ENCODE data around the gene GRIK4. TPM values are rescaled to one million over a fixed set of nuclear protein-coding genes. Genes with fewer than 3 reads are reported as not detected.

The GRIK4 gene
- total RNA-seq, 1 donor from 2014 or later, result not detected

DNA sequence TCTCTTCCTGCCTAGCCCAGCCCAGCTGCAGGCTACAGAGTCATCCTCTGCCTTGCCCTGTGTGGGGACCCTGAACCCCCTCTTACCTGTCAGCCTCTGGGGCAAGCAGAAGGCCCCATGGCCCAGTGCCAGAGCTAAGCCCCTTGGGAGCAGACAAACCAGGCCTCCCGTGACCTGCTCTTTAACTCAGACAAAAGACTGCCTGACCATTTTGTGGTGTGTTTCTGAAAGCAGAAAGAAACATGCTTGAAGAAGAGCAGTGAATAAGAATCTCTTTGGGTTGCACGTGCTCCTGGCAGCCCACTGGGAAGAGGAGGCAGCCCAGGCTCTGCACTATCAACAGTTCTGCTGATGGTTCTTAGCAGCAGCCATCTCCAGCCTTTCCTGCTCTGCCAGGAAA is 118.6 kb downstream of the GRIK4 start:
- no peak overlapping the region for H3K4me3 ChIP-seq
- intact Hi-C loops (cut with DNase I), result no loop called here
- TF ChIP-seq, protein P1, sequence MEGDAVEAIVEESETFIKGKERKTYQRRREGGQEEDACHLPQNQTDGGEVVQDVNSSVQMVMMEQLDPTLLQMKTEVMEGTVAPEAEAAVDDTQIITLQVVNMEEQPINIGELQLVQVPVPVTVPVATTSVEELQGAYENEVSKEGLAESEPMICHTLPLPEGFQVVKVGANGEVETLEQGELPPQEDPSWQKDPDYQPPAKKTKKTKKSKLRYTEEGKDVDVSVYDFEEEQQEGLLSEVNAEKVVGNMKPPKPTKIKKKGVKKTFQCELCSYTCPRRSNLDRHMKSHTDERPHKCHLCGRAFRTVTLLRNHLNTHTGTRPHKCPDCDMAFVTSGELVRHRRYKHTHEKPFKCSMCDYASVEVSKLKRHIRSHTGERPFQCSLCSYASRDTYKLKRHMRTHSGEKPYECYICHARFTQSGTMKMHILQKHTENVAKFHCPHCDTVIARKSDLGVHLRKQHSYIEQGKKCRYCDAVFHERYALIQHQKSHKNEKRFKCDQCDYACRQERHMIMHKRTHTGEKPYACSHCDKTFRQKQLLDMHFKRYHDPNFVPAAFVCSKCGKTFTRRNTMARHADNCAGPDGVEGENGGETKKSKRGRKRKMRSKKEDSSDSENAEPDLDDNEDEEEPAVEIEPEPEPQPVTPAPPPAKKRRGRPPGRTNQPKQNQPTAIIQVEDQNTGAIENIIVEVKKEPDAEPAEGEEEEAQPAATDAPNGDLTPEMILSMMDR (IDR thresholded peaks at IDR 0.05), result no peak
- no peak for DNase-seq (ENCODE audit: low spot score in 2 of 2)
- H3K27ac ChIP-seq, result no peak overlapping the region
- H3K36me3 ChIP-seq, result no peaks in the 10 kb centered on the region
- no peaks in the 10 kb centered on the region for H3K4me1 ChIP-seq
- H3K27me3 ChIP-seq, result no peaks in the 10 kb centered on the region
- no peaks in the 10 kb centered on the region for H3K9me3 ChIP-seq

DNA sequence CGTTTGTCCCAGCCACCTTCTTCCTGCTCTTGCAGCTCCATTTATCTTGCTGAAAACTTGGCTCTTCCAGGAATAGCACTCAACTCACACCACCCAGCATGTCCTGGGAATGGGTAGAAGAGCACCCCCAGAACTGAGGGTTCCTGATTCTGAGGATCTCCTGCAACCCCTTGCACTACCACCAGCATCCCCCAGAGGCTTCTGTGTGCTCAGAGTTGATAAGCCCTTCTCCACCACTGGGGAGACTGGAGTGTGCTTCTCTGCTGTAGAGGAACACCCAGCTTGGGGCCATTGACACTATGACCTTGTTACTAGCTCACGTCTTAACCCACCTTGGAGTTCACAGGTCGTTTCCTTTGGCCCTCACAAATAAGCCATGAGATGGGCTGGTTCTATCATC is 121.0 kb downstream of the GRIK4 start:
- no peaks in the 10 kb centered on the region for H3K36me3 ChIP-seq
- no peak for DNase-seq (ENCODE audit: low spot score in 2 of 2)
- TF ChIP-seq, protein P1 (IDR thresholded peaks at IDR 0.05), result no peak

DNA sequence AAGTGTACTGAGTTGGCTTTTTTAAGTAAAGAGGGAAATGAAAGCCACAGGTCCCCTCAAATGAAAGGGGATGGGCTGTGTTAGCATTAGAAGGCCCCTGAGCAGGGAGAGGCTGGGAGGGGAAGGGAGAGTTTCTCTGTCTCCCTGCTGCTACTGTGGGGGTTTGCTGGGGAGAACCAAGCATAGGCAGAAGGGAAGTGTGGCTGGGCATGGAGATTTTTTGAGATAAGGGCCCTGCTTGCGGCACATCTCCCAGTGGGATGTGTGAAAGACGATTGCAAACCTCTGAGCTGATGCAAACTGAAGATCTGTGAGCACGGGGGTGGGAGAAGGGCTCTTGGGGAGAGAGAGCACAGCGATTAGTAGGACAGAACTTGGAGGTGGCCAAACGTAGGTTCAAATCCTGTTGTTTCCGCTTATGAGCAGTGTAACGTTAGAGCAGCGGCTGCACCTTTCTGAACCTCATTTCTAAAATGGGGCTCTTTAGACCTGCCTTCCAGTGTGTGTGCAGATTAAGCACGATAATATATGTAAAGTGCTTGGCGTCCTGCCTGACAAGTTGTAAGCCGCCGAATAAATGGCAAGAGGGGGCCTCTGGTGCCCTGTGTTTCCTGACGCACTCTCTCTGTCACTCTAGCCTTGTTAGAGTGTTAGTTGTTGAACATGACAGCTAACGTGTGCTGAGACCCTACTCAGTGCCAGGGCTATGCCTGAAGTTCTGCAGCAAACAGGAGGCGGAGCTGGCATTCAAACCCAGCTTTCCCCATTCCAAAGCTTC is 122.3 kb downstream of the GRIK4 start:
- intact Hi-C loops (cut with DNase I), result no loop called here
- Histone ChIP-seq H3K4me3 (no peak overlapping the region), H3K4me1 (no peaks in the 10 kb centered on the region), H3K27me3 (no peaks in the 10 kb centered on the region), H3K36me3 (no peaks in the 10 kb centered on the region), H3K9me3 (no peaks in the 10 kb centered on the region), H3K27ac (no peak overlapping the region)
- TF ChIP-seq, protein P1 (IDR thresholded peaks at IDR 0.05), result no peak
- no peak for DNase-seq (ENCODE audit: low spot score in 2 of 2)

More for the DNA sequence above, 121.0 kb downstream of the GRIK4 start:
- Histone ChIP-seq H3K27me3 (no peaks in the 10 kb centered on the region), H3K4me3 (no peak overlapping the region), H3K4me1 (no peaks in the 10 kb centered on the region), H3K9me3 (no peaks in the 10 kb centered on the region), H3K27ac (no peak overlapping the region)
- intact Hi-C loops (cut with DNase I), result no loop called here

DNA sequence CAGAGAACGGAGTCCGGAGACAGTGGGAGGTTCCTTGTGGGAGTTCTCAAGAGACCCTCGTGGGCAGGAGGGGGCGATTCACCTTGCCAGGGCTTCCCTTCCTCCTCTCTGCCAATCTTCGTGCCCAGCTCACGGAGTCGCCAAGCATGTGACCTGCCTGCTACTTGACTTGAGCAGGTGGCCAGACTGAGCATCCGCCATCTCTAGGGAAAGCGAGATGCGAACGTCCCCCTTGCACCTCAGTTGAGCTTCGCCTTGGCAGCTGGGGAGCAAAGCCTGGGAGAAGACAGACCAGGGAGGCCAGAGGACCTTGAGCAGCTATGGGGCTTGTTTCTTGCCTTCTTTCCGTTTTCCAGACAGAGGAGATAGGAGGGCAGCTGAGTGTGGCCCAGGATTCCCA is 123.2 kb downstream of the GRIK4 start:
- H3K9me3 ChIP-seq, result no peaks in the 10 kb centered on the region
- no peaks in the 10 kb centered on the region for H3K4me1 ChIP-seq
- TF ChIP-seq, protein P1 (IDR thresholded peaks at IDR 0.05), result no peak
- no peaks in the 10 kb centered on the region for H3K27me3 ChIP-seq
- no peak overlapping the region for H3K27ac ChIP-seq
- no peak for DNase-seq (ENCODE audit: low spot score in 2 of 2)
- H3K4me3 ChIP-seq, result no peak overlapping the region
- intact Hi-C loops (cut with DNase I), result no loop called here
- no peaks in the 10 kb centered on the region for H3K36me3 ChIP-seq

DNA sequence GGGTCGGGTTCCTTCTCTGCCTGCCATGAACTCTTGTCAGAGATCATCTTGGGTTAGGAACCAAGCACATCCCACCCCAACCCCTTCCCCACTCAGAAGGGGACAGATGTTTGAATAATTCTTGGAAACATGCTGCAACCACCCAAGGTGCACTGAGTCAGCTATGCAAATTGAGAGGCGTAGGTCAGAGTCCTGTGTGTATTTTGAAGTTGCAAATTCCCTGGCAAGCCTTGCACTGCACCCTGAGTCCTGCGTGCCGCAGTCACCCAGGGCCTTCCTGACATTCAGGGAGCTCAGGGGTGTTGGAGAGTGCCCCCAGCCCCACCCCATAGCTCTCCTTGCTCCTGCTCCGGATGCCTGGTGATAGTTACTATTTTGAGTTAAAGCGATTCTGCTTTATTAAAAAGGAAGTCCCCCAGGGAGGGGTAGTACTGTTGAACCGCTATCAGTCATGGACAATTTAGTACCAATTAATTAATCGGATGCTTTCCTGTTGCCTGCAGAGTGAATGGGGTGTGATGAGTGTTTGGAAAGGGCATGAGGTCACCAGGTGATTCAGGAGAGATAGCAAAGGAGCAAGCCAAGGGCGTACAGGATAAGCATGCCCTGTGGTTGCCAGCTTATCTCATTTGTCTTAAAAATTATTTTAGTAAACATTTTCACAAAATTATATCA is 123.7 kb downstream of the GRIK4 start:
- Histone ChIP-seq H3K27me3 (no peaks in the 10 kb centered on the region), H3K9me3 (no peaks in the 10 kb centered on the region), H3K4me1 (no peaks in the 10 kb centered on the region), H3K4me3 (no peak overlapping the region), H3K36me3 (no peaks in the 10 kb centered on the region), H3K27ac (no peak overlapping the region)
- no peak for DNase-seq (ENCODE audit: low spot score in 2 of 2)
- TF ChIP-seq, protein P1 (IDR thresholded peaks at IDR 0.05), result no peak
- intact Hi-C loops (cut with DNase I), result no loop called here
